ENCODE results near the gene A4GALT. TPM values are rescaled to one million over a fixed set of nuclear protein-coding genes. Genes with fewer than 3 reads are reported as not detected.

A4GALT gene
- total RNA-seq, 1 donor from 2014 or later, result 2.6 TPM

DNA sequence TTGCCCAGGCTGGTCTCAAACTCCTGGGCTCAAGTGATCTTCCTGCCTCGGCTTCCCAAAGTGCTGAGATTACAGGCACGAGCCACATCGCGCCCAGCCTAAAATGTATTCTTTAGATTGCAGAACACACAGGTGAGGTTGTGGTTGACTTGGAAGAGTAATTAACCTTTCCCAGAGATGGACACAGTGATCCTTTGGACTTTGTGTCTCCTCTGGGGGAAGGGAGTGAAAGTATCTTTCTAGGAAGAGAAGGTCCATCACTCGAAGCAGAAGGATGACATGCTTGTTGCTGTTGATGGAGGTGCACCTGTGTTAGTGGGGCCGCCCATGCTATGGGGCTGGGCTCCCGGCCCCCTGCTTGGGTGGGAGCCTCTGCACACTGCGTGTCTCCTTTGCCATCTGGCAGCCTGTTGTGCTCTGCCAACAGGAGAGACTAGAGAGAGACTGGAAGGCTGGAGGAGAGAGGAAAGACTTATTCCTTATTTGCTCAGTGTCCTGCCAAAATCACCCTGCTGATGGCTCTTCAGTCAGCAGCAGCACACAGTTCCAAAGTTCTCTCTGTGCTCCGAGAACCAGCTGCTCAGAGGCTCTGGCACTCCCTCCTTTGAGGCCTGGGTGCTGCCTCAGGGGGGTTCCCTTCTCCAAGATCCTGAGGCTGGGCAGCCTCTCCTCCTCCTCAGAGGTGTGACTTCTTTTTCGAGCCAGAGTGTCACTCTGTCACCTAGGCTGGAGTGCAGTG, 38.4 kb downstream of the A4GALT start:
- Mint-ChIP-seq H3K27ac (no peak overlapping the region), H3K27me3 (ENCODE audit: insufficient read depth, low read depth) (peaks cover 5% of the 10 kb centered on the region)
- H3K27me3 ChIP-seq, result no peaks in the 10 kb centered on the region

DNA sequence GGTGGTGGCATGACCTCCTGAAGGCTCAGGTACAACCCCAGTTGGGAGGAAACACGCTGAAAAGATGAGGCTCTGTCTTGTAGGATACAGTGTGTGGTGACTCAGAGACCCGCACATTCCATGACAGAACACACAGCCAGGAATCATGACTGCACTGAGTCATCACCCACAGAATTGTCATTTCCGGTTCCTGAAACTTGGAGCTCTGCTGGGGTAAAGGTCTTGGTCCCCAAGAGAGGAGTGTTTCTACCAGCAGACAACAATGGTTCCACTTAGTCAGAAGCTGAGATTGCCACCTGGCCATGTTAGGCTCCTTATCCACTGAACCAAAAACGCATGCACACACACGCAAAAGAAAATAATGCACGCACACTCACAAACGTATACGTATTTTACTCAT, 40.0 kb downstream of the A4GALT start:
- no peaks in the 10 kb centered on the region for H4K20me1 ChIP-seq (ENCODE audit: low read depth)
- TF ChIP-seq EZH2phosphoT487 (IDR thresholded peaks at IDR 0.05), result no peak
- TF ChIP-seq, protein P1, sequence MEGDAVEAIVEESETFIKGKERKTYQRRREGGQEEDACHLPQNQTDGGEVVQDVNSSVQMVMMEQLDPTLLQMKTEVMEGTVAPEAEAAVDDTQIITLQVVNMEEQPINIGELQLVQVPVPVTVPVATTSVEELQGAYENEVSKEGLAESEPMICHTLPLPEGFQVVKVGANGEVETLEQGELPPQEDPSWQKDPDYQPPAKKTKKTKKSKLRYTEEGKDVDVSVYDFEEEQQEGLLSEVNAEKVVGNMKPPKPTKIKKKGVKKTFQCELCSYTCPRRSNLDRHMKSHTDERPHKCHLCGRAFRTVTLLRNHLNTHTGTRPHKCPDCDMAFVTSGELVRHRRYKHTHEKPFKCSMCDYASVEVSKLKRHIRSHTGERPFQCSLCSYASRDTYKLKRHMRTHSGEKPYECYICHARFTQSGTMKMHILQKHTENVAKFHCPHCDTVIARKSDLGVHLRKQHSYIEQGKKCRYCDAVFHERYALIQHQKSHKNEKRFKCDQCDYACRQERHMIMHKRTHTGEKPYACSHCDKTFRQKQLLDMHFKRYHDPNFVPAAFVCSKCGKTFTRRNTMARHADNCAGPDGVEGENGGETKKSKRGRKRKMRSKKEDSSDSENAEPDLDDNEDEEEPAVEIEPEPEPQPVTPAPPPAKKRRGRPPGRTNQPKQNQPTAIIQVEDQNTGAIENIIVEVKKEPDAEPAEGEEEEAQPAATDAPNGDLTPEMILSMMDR (IDR thresholded peaks at IDR 0.05), result no peak
- no peak overlapping the region for H3K27ac ChIP-seq
- no peak overlapping the region for H3K4me3 ChIP-seq
- H2AFZ ChIP-seq (replicated peaks), result no peak overlapping the region
- H3K36me3 ChIP-seq, result no peaks in the 10 kb centered on the region
- peaks cover 13% of the 10 kb centered on the region for H3K4me1 Mint-ChIP-seq
- H3K27me3 ChIP-seq, result no peaks in the 10 kb centered on the region
- H3K36me3 Mint-ChIP-seq, result no peaks in the 10 kb centered on the region
- no peak overlapping the region for H3K27ac Mint-ChIP-seq
- no peaks in the 10 kb centered on the region for H3F3A ChIP-seq (ENCODE audit: low read depth)
- H3K4me3 Mint-ChIP-seq, result no peak overlapping the region
- peaks cover 13% of the 10 kb centered on the region for H3K27me3 Mint-ChIP-seq (ENCODE audit: insufficient read depth, low read depth)
- H3K9me3 ChIP-seq (ENCODE audit: low read depth), result no peaks in the 10 kb centered on the region
- H3K4me1 ChIP-seq, result peaks cover 3% of the 10 kb centered on the region
- H3K9me3 Mint-ChIP-seq, result peaks cover 17% of the 10 kb centered on the region
- H3K4me2 ChIP-seq, result no peak overlapping the region
- no peak overlapping the region for H3K9ac ChIP-seq
- H3K79me2 ChIP-seq (ENCODE audit: low read depth), result no peaks in the 10 kb centered on the region
- no peak for DNase-seq (ENCODE audit: low spot score)

More for the DNA sequence above, 38.4 kb downstream of the A4GALT start:
- H3K36me3 Mint-ChIP-seq, result no peaks in the 10 kb centered on the region
- H3K4me1 Mint-ChIP-seq, result peaks cover 13% of the 10 kb centered on the region
- no peak for TF ChIP-seq EZH2 (IDR thresholded peaks at IDR 0.05)
- TF ChIP-seq, protein P1 (IDR thresholded peaks at IDR 0.05), result no peak
- no peak for TF ChIP-seq EZH2phosphoT487 (IDR thresholded peaks at IDR 0.05)
- Histone ChIP-seq H2AFZ (replicated peaks) (no peak overlapping the region), H3K4me2 (no peak overlapping the region), H3F3A (ENCODE audit: low read depth) (no peaks in the 10 kb centered on the region), H3K9ac (no peak overlapping the region), H3K4me1 (peaks cover 14% of the 10 kb centered on the region), H3K9me3 (ENCODE audit: low read depth) (no peaks in the 10 kb centered on the region), H3K4me3 (no peak overlapping the region), H3K36me3 (no peaks in the 10 kb centered on the region), H3K27ac (no peak overlapping the region), H4K20me1 (ENCODE audit: low read depth) (no peaks in the 10 kb centered on the region), H3K79me2 (ENCODE audit: low read depth) (no peaks in the 10 kb centered on the region)
- H3K9me3 Mint-ChIP-seq, result peaks cover 17% of the 10 kb centered on the region
- no peak overlapping the region for H3K4me3 Mint-ChIP-seq
- DNase-seq (ENCODE audit: low spot score), result no peak

DNA sequence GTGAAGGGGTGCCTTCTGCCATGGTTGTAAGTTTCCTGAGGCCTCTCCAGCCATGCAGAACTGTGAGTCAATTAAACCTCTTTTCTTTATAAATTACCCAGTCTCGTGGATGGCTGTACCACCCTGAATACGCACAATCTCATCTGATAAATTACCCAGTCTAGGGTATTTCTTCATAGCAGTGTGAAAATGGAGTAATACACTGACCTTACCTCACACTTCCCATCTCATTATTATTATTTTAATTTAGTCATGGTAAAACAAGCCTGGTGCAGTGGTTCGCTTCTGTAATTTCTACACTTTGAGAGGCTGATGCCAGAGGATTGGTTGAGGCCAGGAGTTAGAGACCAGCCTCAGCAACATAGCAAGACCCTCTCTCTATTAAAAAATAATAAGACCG, 41.0 kb downstream of the A4GALT start:
- H3K4me3 ChIP-seq, result no peak overlapping the region
- Mint-ChIP-seq H3K4me3 (no peak overlapping the region), H3K27me3 (ENCODE audit: insufficient read depth, low read depth) (peaks cover 14% of the 10 kb centered on the region), H3K36me3 (no peaks in the 10 kb centered on the region), H3K9me3 (peaks cover 17% of the 10 kb centered on the region), H3K4me1 (peaks cover 13% of the 10 kb centered on the region), H3K27ac (no peak overlapping the region)
- no peaks in the 10 kb centered on the region for H3K27me3 ChIP-seq
- no peak overlapping the region for H2AFZ ChIP-seq (replicated peaks)
- H3K9ac ChIP-seq, result no peak overlapping the region
- no peaks in the 10 kb centered on the region for H4K20me1 ChIP-seq (ENCODE audit: low read depth)
- no peaks in the 10 kb centered on the region for H3F3A ChIP-seq (ENCODE audit: low read depth)
- H3K36me3 ChIP-seq, result no peaks in the 10 kb centered on the region
- H3K9me3 ChIP-seq (ENCODE audit: low read depth), result no peaks in the 10 kb centered on the region
- H3K4me1 ChIP-seq, result peaks cover 3% of the 10 kb centered on the region
- no peak overlapping the region for H3K27ac ChIP-seq
- H3K4me2 ChIP-seq, result no peak overlapping the region
- no peak for DNase-seq (ENCODE audit: low spot score)
- H3K79me2 ChIP-seq (ENCODE audit: low read depth), result no peaks in the 10 kb centered on the region
- no peak for TF ChIP-seq EZH2 (IDR thresholded peaks at IDR 0.05)
- TF ChIP-seq, protein P1 (IDR thresholded peaks at IDR 0.05), result no peak
- no peak for TF ChIP-seq EZH2phosphoT487 (IDR thresholded peaks at IDR 0.05)
